Activated CD4-positive, CD25-positive, alpha-beta regulatory T cell treated with anti-CD3 and anti-CD28 coated beads, Interleukin-2, amount 50 U/mL, for 24 hours (primary cell): ENCODE measurements around the gene CD9.
"Not testable (repeated sequence)": the region's sequence is repeated elsewhere in the genome, so short reads cannot be mapped to it uniquely, and the experiment has no call there.

Experiments
- ATAC-seq, 2 donors: fragments of 150-1000 bp; cut with Tn5 transposase; one replicate each; pipeline ENCODE4 v1.10.0; 2021; ENCODE audit warnings: mild to moderate bottlenecking in 1 of 2, moderate library complexity in 1 of 2

The CD9 gene

GRCh38 chr12:6199531-6200255 lies 507 bp upstream of the CD9 start:
- no peak for ATAC-seq

- ATAC-seq = no peak
Observed at GRCh38 chr12:6201213-6201608, 1.0 kb downstream of the CD9 start.

- no peak for ATAC-seq
Observed at GRCh38 chr12:6201826-6202225, 1.6 kb downstream of the CD9 start.

GRCh38 chr12:6202304-6202703 lies 2.1 kb downstream of the CD9 start:
- no peak for ATAC-seq

- no peak for ATAC-seq
Observed at GRCh38 chr12:6202846-6203245, 2.6 kb downstream of the CD9 start.

GRCh38 chr12:6203601-6204000 lies 3.4 kb downstream of the CD9 start:
- no peak for ATAC-seq

GRCh38 chr12:6204533-6205143 lies 4.4 kb downstream of the CD9 start:
- no peak for ATAC-seq

GRCh38 chr12:6205144-6205539 lies 4.9 kb downstream of the CD9 start:
- no peak for ATAC-seq

- no peak for ATAC-seq
Observed at GRCh38 chr12:6205761-6206160, 5.6 kb downstream of the CD9 start.

- no peak for ATAC-seq
Observed at GRCh38 chr12:6206327-6206726, 6.1 kb downstream of the CD9 start.

GRCh38 chr12:6207259-6207925 lies 7.2 kb downstream of the CD9 start:
- no peak for ATAC-seq

GRCh38 chr12:6208130-6208529 lies 7.9 kb downstream of the CD9 start:
- ATAC-seq = no peak

GRCh38 chr12:6209428-6209827 lies 9.2 kb downstream of the CD9 start:
- not testable (repeated sequence) for ATAC-seq

- ATAC-seq = no peak
Observed at GRCh38 chr12:6211421-6211869, 11.2 kb downstream of the CD9 start.

GRCh38 chr12:6212086-6212485 lies 11.9 kb downstream of the CD9 start:
- no peak for ATAC-seq

- ATAC-seq = no peak
Observed at GRCh38 chr12:6213969-6214368, 13.8 kb downstream of the CD9 start.

GRCh38 chr12:6214633-6215032 lies 14.4 kb downstream of the CD9 start:
- no peak for ATAC-seq

GRCh38 chr12:6215120-6215807 lies 15.1 kb downstream of the CD9 start:
- ATAC-seq = no peak

GRCh38 chr12:6215932-6216494 lies 15.8 kb downstream of the CD9 start:
- no peak for ATAC-seq

- ATAC-seq = no peak
Observed at GRCh38 chr12:6216581-6216980, 16.4 kb downstream of the CD9 start.

- ATAC-seq = no peak
Observed at GRCh38 chr12:6218347-6218925, 18.2 kb downstream of the CD9 start.

GRCh38 chr12:6219980-6220379 lies 19.8 kb downstream of the CD9 start:
- ATAC-seq = no peak

- no peak for ATAC-seq
Observed at GRCh38 chr12:6221146-6221545, 20.9 kb downstream of the CD9 start.
